GM12878 (cell line): ENCODE measurements around the gene OLFM2. TPM values are rescaled to one million over a fixed set of nuclear protein-coding genes. Genes with fewer than 3 reads are reported as not detected.
A peak's percentile ranks its signal among the peaks of the same experiment; 100 is the strongest.

Experiments
- BACH1 ChIP-seq: fragments of 450-650 bp; IDR thresholded peaks from 2 replicates; pipeline ENCODE4 v1.6.1; 2017; ENCODE audit warnings: mild to moderate bottlenecking, borderline replicate concordance
- ESRRA ChIP-seq: IDR thresholded peaks from 2 replicates; pipeline ENCODE4 v1.6.1; 2012; ENCODE audit warnings: mild to moderate bottlenecking, low read length, improper control_type of control experiment
- EZH2 ChIP-seq: IDR thresholded peaks from 2 replicates; pipeline ENCODE4 v1.6.1; 2012; ENCODE audit warnings: low read depth, mild to moderate bottlenecking, control low read depth, inconsistent platforms, low read length, borderline replicate concordance; ENCODE audit not compliant: control insufficient read depth
- KDM1A ChIP-seq: fragments of 200-600 bp; sonication (generic); IDR thresholded peaks from 2 replicates; pipeline ENCODE4 v1.6.1; 2016; ENCODE audit warnings: borderline replicate concordance
- KLF5 ChIP-seq: fragments of 450-650 bp; IDR thresholded peaks from 2 replicates; pipeline ENCODE4 v1.6.1; 2014; ENCODE audit warnings: mild to moderate bottlenecking; ENCODE audit not compliant: partially characterized antibody
- MTA2 ChIP-seq: fragments of 450-650 bp; IDR thresholded peaks from 2 replicates; pipeline ENCODE4 v1.6.1; 2016; ENCODE audit warnings: low read depth, mild to moderate bottlenecking, moderate library complexity
- MXI1 ChIP-seq: fragments of 150-350 bp; IDR thresholded peaks from 2 replicates; pipeline ENCODE4 v1.6.1; 2011; ENCODE audit warnings: low read depth, mild to moderate bottlenecking, inconsistent platforms, low read length, improper control_type of control experiment
- PAX5 ChIP-seq: IDR thresholded peaks from 2 replicates; pipeline ENCODE4 v1.6.1; 2011; ENCODE audit warnings: low read depth, low read length, borderline replicate concordance
- RB1 ChIP-seq: fragments of 450-650 bp; formaldehyde crosslinking; IDR thresholded peaks from 2 replicates; pipeline ENCODE4 v1.6.1; 2017; ENCODE audit warnings: mild to moderate bottlenecking, borderline replicate concordance
- SIN3A ChIP-seq: IDR thresholded peaks from 2 replicates; pipeline ENCODE4 v1.6.1; 2012; ENCODE audit warnings: low read depth, low read length, improper control_type of control experiment
- YBX1 ChIP-seq: fragments of 450-650 bp; IDR thresholded peaks from 2 replicates; pipeline ENCODE4 v1.6.1; 2016; ENCODE audit warnings: antibody characterized with exemption
- polyA plus RNA-seq, 11 experiments: library from polyadenylated mRNA; depleted of rRNA in 4 of 11; unstranded in 6 of 11; stranded (reverse) in 5 of 11; fragments of >200 nt; fragmentation: Nextera tagmentation in 4 of 11; fragmentation: Illumina TruSeq in 1 of 11; extraction: Ambion mirVana in 4 of 11; extraction: Trizol in 1 of 11; gene quantifications; 1 replicate in 1 of 11; 2 replicates in 10 of 11; pipeline versions ENCODE4 v1.2.1 to v1.2.3, GENCODE V29; 2011 to 2016; ENCODE audit warnings: inconsistent platforms in 2 of 11, missing spikeins in 2 of 11, low read depth in 1 of 11
- total RNA-seq, 4 experiments: library from RNA; depleted of rRNA in 3 of 4; stranded (reverse); fragments of >200 nt in 3 of 4; fragmentation: Illumina TruSeq in 1 of 4; extraction: Trizol in 1 of 4; gene quantifications; 2 replicates each; pipeline versions ENCODE4 v1.2.1 to v1.2.3, GENCODE V29; 2013 to 2021
- TF ChIP-seq, protein P1 (sequence below): fragments of 450-650 bp; IDR thresholded peaks from 2 replicates; pipeline ENCODE4 v1.6.1; 2016; ENCODE audit warnings: mild to moderate bottlenecking, moderate library complexity, borderline replicate concordance
- TF ChIP-seq, protein P2 (sequence below): IDR thresholded peaks from 2 replicates; pipeline ENCODE4 v1.6.1; 2011; ENCODE audit warnings: mild to moderate bottlenecking, low read depth, low read length, moderate library complexity; ENCODE audit not compliant: insufficient replicate concordance
- TF ChIP-seq, protein P3 (sequence below): fragments of 450-650 bp; IDR thresholded peaks from 2 replicates; pipeline ENCODE4 v1.6.1; 2017; ENCODE audit warnings: mild to moderate bottlenecking
- TF ChIP-seq, protein P4 (sequence below): fragments of 450-650 bp; IDR thresholded peaks from 2 replicates; pipeline ENCODE4 v1.6.1; 2017; ENCODE audit warnings: borderline replicate concordance
- TF ChIP-seq, protein P5 (sequence below): fragments of 450-650 bp; IDR thresholded peaks from 2 replicates; pipeline ENCODE4 v1.6.1; 2018; ENCODE audit warnings: mild to moderate bottlenecking, low read depth, moderate library complexity; ENCODE audit not compliant: partially characterized antibody

OLFM2 gene
- total and polyA plus RNA-seq, 10 of the 15 experiments (the other 5 are each of a cell fraction or from before 2014, with no cell fraction given) = 0.07 to 3.5 (median 0.27) TPM; not detected in 5

DNA sequence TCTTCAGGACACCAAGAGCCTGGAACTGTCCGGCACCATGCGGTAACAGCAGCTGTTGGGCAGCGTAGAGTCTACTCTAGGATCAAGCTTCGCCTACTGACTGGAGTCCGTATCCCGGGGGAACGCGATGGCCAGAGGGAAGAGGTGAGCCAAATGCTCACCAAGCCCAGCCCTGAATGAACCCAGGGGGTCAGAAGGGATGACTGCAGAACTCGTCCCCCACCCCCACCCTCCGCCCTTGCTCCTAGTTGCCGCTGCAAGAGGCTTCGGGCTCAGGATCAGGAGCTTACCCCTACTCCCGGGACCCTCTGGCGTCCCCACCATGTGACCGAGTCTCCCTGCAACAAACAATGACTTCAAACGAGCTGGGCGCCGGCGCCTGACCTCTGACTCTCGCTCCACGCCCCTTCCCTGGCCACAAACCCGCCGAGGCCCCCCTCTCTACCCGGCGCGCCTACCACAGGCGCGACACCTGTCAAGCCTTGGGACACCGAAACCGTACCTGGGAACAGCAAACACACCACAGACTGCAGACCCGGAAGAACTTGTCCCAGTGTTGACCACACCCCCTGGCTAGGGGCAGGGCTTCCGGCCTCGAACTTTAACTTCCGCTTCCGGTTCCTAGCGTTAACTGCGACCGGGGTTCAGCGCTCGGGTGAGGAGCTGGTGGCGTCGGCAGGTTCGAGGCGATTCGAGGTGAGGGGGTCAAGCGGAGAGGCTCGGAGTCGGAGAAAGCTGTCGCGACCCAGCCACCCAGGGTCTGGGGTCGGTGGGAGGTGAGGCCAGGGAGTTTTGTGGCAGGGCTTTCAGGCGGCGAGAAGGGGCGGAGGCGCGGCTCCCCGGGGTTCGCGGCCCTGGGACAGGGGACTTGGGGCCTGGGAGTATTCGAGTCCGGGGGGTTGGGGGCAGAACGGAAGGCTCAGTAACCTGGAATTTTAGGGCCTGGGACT lies 108.8 kb downstream of the OLFM2 start, which contains the start of gene UBL5 (continued):
- TF ChIP-seq, protein P1, sequence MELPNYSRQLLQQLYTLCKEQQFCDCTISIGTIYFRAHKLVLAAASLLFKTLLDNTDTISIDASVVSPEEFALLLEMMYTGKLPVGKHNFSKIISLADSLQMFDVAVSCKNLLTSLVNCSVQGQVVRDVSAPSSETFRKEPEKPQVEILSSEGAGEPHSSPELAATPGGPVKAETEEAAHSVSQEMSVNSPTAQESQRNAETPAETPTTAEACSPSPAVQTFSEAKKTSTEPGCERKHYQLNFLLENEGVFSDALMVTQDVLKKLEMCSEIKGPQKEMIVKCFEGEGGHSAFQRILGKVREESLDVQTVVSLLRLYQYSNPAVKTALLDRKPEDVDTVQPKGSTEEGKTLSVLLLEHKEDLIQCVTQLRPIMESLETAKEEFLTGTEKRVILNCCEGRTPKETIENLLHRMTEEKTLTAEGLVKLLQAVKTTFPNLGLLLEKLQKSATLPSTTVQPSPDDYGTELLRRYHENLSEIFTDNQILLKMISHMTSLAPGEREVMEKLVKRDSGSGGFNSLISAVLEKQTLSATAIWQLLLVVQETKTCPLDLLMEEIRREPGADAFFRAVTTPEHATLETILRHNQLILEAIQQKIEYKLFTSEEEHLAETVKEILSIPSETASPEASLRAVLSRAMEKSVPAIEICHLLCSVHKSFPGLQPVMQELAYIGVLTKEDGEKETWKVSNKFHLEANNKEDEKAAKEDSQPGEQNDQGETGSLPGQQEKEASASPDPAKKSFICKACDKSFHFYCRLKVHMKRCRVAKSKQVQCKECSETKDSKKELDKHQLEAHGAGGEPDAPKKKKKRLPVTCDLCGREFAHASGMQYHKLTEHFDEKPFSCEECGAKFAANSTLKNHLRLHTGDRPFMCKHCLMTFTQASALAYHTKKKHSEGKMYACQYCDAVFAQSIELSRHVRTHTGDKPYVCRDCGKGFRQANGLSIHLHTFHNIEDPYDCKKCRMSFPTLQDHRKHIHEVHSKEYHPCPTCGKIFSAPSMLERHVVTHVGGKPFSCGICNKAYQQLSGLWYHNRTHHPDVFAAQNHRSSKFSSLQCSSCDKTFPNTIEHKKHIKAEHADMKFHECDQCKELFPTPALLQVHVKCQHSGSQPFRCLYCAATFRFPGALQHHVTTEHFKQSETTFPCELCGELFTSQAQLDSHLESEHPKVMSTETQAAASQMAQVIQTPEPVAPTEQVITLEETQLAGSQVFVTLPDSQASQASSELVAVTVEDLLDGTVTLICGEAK = peak; percentile 98
- TF ChIP-seq BACH1 (0 out of 2 replicates have a peak, but pooled peaks have one; percentile 15), KLF5 (peak; percentile 44), MTA2 (peak; percentile 90), YBX1 (no peak), EZH2 (no peak), MXI1 (peak; percentile 85), PAX5 (peak; percentile 48), KDM1A (no peak), RB1 (no peak), ESRRA (no peak), SIN3A (peak; percentile 69; the same call in 1 of the 2 replicates)
- TF ChIP-seq, protein P2, sequence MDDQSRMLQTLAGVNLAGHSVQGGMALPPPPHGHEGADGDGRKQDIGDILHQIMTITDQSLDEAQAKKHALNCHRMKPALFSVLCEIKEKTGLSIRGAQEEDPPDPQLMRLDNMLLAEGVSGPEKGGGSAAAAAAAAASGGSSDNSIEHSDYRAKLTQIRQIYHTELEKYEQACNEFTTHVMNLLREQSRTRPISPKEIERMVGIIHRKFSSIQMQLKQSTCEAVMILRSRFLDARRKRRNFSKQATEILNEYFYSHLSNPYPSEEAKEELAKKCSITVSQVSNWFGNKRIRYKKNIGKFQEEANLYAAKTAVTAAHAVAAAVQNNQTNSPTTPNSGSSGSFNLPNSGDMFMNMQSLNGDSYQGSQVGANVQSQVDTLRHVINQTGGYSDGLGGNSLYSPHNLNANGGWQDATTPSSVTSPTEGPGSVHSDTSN = no peak
- TF ChIP-seq, protein P3, sequence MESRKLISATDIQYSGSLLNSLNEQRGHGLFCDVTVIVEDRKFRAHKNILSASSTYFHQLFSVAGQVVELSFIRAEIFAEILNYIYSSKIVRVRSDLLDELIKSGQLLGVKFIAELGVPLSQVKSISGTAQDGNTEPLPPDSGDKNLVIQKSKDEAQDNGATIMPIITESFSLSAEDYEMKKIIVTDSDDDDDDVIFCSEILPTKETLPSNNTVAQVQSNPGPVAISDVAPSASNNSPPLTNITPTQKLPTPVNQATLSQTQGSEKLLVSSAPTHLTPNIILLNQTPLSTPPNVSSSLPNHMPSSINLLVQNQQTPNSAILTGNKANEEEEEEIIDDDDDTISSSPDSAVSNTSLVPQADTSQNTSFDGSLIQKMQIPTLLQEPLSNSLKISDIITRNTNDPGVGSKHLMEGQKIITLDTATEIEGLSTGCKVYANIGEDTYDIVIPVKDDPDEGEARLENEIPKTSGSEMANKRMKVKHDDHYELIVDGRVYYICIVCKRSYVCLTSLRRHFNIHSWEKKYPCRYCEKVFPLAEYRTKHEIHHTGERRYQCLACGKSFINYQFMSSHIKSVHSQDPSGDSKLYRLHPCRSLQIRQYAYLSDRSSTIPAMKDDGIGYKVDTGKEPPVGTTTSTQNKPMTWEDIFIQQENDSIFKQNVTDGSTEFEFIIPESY = no peak
- TF ChIP-seq, protein P4, sequence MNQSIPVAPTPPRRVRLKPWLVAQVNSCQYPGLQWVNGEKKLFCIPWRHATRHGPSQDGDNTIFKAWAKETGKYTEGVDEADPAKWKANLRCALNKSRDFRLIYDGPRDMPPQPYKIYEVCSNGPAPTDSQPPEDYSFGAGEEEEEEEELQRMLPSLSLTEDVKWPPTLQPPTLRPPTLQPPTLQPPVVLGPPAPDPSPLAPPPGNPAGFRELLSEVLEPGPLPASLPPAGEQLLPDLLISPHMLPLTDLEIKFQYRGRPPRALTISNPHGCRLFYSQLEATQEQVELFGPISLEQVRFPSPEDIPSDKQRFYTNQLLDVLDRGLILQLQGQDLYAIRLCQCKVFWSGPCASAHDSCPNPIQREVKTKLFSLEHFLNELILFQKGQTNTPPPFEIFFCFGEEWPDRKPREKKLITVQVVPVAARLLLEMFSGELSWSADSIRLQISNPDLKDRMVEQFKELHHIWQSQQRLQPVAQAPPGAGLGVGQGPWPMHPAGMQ = no peak
- TF ChIP-seq, protein P5, sequence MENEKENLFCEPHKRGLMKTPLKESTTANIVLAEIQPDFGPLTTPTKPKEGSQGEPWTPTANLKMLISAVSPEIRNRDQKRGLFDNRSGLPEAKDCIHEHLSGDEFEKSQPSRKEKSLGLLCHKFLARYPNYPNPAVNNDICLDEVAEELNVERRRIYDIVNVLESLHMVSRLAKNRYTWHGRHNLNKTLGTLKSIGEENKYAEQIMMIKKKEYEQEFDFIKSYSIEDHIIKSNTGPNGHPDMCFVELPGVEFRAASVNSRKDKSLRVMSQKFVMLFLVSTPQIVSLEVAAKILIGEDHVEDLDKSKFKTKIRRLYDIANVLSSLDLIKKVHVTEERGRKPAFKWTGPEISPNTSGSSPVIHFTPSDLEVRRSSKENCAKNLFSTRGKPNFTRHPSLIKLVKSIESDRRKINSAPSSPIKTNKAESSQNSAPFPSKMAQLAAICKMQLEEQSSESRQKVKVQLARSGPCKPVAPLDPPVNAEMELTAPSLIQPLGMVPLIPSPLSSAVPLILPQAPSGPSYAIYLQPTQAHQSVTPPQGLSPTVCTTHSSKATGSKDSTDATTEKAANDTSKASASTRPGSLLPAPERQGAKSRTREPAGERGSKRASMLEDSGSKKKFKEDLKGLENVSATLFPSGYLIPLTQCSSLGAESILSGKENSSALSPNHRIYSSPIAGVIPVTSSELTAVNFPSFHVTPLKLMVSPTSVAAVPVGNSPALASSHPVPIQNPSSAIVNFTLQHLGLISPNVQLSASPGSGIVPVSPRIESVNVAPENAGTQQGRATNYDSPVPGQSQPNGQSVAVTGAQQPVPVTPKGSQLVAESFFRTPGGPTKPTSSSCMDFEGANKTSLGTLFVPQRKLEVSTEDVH = peak; percentile 89
